GM21717 (cell line): ENCODE results near the gene SECISBP2L.
A peak's percentile ranks its signal among the peaks of the same experiment; 100 is the strongest.
"Not testable (repeated sequence)": the region's sequence is repeated elsewhere in the genome, so short reads cannot be mapped to it uniquely, and the experiment has no call there.

Experiments
- ATAC-seq: cut with Tn5 transposase; IDR thresholded peaks from one replicate; pipeline ENCODE4 v1.9.1; 2021; ENCODE audit warnings: mild to moderate bottlenecking, moderate library complexity; ENCODE audit not compliant: unreplicated experiment

Gene SECISBP2L

GRCh38 chr15:49046220-49047102, at the start of gene SECISBP2L:
Gene SECISBP2L (minus strand): TSS chr15:49046446. CDS start chr15:49046299, 147 bp downstream.
- peak; percentile 93 for ATAC-seq

GRCh38 chr15:49094923-49095322, 48.7 kb upstream of the SECISBP2L start:
- no peak for ATAC-seq

GRCh38 chr15:49093252-49094105, 47.2 kb upstream of the SECISBP2L start:
- ATAC-seq = no peak

GRCh38 chr15:49088996-49089395, 42.8 kb upstream of the SECISBP2L start:
- ATAC-seq = no peak

GRCh38 chr15:49085696-49086459, 39.6 kb upstream of the SECISBP2L start:
- ATAC-seq = no peak

- no peak for ATAC-seq
Observed at GRCh38 chr15:49084285-49084570, 38.0 kb upstream of the SECISBP2L start.

- no peak for ATAC-seq
Observed at GRCh38 chr15:49083401-49084284, 37.4 kb upstream of the SECISBP2L start.

- ATAC-seq = no peak
Observed at GRCh38 chr15:49082960-49083359, 36.7 kb upstream of the SECISBP2L start.

- ATAC-seq = no peak
Observed at GRCh38 chr15:49079340-49080039, 33.2 kb upstream of the SECISBP2L start.

GRCh38 chr15:49075881-49076280, 29.6 kb upstream of the SECISBP2L start:
- ATAC-seq = no peak

- not testable (repeated sequence) for ATAC-seq
Observed at GRCh38 chr15:49074589-49075287, 28.5 kb upstream of the SECISBP2L start.

- ATAC-seq = no peak
Observed at GRCh38 chr15:49066372-49066771, 20.1 kb upstream of the SECISBP2L start.

GRCh38 chr15:49064884-49065283, 18.6 kb upstream of the SECISBP2L start:
- ATAC-seq = no peak

- ATAC-seq = no peak
Observed at GRCh38 chr15:49064281-49064653, 18.0 kb upstream of the SECISBP2L start.

- ATAC-seq = no peak
Observed at GRCh38 chr15:49063402-49064280, 17.4 kb upstream of the SECISBP2L start.

GRCh38 chr15:49062900-49063299, 16.7 kb upstream of the SECISBP2L start:
- no peak for ATAC-seq

- ATAC-seq = no peak
Observed at GRCh38 chr15:49060710-49061495, 14.7 kb upstream of the SECISBP2L start.
